Testis (tissue), 3 donors: ENCODE data around the gene NPHP4. TPM values are rescaled to one million over a fixed set of nuclear protein-coding genes. Genes with fewer than 3 reads are reported as not detected.

Experiments used
- DNase-seq: peaks from one replicate; pipeline ENCODE4 v3.0.0-alpha.2; 2019
- H3K27ac ChIP-seq, 2 donors: fragments of 200-600 bp; sonication (generic); one replicate each; pipeline ENCODE4 v1.5.1; 2019
- H3K27me3 ChIP-seq: fragments of 200-600 bp; sonication (generic); one replicate; pipeline ENCODE4 v1.5.1; 2019
- H3K36me3 ChIP-seq: fragments of 200-600 bp; sonication (generic); one replicate; pipeline ENCODE4 v1.5.1; 2017; ENCODE audit warnings: low read depth; ENCODE audit errors: missing control alignments
- H3K4me1 ChIP-seq: fragments of 200-600 bp; sonication (generic); one replicate; pipeline ENCODE4 v1.5.1; 2019
- H3K4me3 ChIP-seq, 2 donors: fragments of 200-600 bp; sonication (generic); one replicate each; pipeline ENCODE4 v1.5.1; 2017 to 2019
- H3K9me3 ChIP-seq: fragments of 200-600 bp; sonication (generic); one replicate; pipeline ENCODE4 v1.5.1; 2017
- CTCF ChIP-seq, 3 experiments: fragments of 450-650 bp in 2 of 3; fragments of 200-600 bp in 1 of 3; sonication (generic) in 1 of 3; IDR thresholded peaks; one replicate each; pipeline ENCODE4 v1.5.1; 2016 to 2019; ENCODE audit warnings: antibody characterized with exemption in 3 of 3, mild to moderate bottlenecking in 2 of 3, moderate library complexity in 1 of 3
- POLR2A ChIP-seq: fragments of 450-650 bp; IDR thresholded peaks from one replicate; pipeline ENCODE4 v1.6.1; 2017; ENCODE audit warnings: antibody characterized with exemption, mild to moderate bottlenecking, moderate library complexity
- WGBS, 2 donors: methylation state at CpG; one replicate each; pipeline ENCODE4 v1.1.5; 2018; 5-methylcytosine and 5-hydroxymethylcytosine counted together
- intact Hi-C: fragments of 100-400 bp; cut with DNase I; formaldehyde crosslinking; loops from one replicate; pipeline ENCODE4 v1.15.1; 2023; ENCODE audit warnings: low total_unique reads
- polyA plus RNA-seq: library from polyadenylated mRNA; stranded (reverse); fragments of 350-450 nt; fragmentation: Illumina TruSeq; extraction: RNeasy Lipid Tissue Mini Kit (QIAGEN cat#74804); gene quantifications from one replicate; pipeline ENCODE4 v1.2.3, GENCODE V29; 2014; ENCODE audit warnings: low read depth, low replicate concordance; ENCODE audit not compliant: insufficient read depth
- total RNA-seq, 2 donors: library from RNA; depleted of rRNA; stranded (reverse); fragments of >200 nt; gene quantifications; one replicate each; pipeline ENCODE4 v1.2.3, GENCODE V29; 2016

NPHP4 gene
- total and polyA plus RNA-seq, 3 donors from 2014 or later = 26.3 to 65.9 (median 49.4) TPM

GRCh38 chr1:5980314-5981008, 11.8 kb downstream of the NPHP4 start:
- no peak for TF ChIP-seq POLR2A
- TF ChIP-seq CTCF (IDR thresholded peaks at IDR 0.05) = no peak
- 76 to 78% methylated on average over 20 of the region's 20 CpGs for whole genome bisulfite sequencing, 2 donors
- Histone ChIP-seq H3K4me1 (no peaks in the 10 kb centered on the region), H3K27ac (no peak overlapping the region), H3K27me3 (no peaks in the 10 kb centered on the region), H3K4me3 (no peak overlapping the region), H3K36me3 (no peaks in the 10 kb centered on the region), H3K9me3 (no peaks in the 10 kb centered on the region)
- intact Hi-C loops = no loop called here
- DNase-seq = no peak

GRCh38 chr1:5979536-5980313, 12.5 kb downstream of the NPHP4 start:
- Histone ChIP-seq H3K27me3 (no peaks in the 10 kb centered on the region), H3K27ac (no peak overlapping the region), H3K9me3 (no peaks in the 10 kb centered on the region), H3K4me1 (no peaks in the 10 kb centered on the region), H3K36me3 (no peaks in the 10 kb centered on the region), H3K4me3 (no peak overlapping the region)
- 90% methylated on average over 16 of the region's 16 CpGs for WGBS, 2 donors
- no peak for TF ChIP-seq POLR2A
- TF ChIP-seq CTCF (IDR thresholded peaks at IDR 0.05) = no peak
- intact Hi-C loops = loop anchor here (10.0 kb wide), 1 partner anchor 475 kb away; no protein-coding TSS in a partner anchor
- DNase-seq = no peak

DNA sequence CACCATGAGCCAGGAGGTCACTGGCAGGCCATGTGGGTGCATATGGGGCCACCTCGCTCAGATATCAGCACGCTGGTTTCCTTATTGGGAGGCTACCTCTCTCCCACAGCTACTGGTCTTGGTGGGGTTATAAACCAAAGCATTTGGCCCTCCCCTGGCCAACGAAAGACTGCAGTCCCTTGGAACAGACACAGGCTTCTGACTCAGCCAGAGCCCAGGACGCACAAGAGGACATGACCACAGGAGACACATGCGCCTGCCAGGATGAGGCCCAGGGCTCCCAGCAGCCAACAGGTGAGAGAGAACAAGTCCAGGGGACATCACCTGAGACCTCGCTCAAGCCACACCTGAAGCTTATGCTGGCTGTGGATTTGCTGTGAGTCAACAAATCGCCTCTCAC, 13.8 kb downstream of the NPHP4 start:
- intact Hi-C loops = loop anchor here (10.0 kb wide), 1 partner anchor 474 kb away; no protein-coding TSS in a partner anchor
- no peak for DNase-seq
- TF ChIP-seq POLR2A (no peak), CTCF (IDR thresholded peaks at IDR 0.05) (no peak)
- Histone ChIP-seq H3K27ac (no peak overlapping the region), H3K4me3 (no peak overlapping the region), H3K4me1 (no peaks in the 10 kb centered on the region), H3K36me3 (no peaks in the 10 kb centered on the region), H3K9me3 (no peaks in the 10 kb centered on the region), H3K27me3 (no peaks in the 10 kb centered on the region)
- 88 to 91% methylated on average over 2 to 7 of the region's 7 CpGs for WGBS, 2 donors

DNA sequence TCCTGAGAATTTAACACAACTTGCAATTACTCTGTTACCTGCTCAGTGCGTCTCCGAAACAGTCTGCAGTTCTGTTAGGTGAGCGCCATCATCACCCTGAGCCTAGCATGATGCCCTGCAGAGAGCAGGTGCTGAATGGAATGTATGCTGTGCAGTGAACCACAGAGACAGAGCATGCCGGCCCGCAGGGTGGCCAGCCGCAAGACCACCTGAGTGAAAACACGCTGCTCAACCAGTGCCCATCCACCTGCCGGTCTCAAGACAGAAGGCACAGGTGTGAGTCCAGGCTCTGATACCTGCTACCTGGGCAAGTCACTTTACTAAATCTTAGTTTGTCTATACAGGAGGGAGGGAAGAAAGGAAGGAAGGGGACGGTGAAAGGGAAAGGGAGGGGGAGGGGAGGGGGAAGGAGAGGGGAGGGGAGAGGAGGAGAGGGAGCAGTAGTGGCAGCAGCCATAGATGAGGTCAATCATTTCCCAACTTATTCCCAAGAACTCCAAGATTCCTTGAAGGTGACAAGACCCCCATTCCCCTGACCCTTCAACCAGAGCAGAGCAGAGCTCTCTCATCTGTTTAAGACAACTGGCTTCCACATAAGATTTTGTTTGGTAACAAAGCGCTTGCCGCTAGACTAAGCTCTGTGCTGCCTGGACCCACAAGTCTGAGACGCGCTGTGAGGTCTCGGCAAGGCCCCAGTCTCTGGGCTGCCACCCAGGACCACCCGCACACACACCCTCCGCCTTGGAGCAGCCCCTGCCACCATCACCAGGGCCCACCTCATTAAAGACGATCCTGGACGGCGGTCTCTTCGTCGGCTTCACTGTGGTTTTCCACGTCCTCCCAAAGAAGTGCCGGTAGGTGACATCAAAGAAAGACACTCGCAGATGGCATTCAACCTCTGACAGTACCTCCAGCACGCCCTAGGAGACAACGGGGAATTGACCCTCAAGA, 14.5 kb downstream of the NPHP4 start:
- 86 to 89% methylated on average over 21 to 26 of the region's 26 CpGs for WGBS, 2 donors
- no peak for DNase-seq
- H3K36me3 ChIP-seq = no peaks in the 10 kb centered on the region
- no peaks in the 10 kb centered on the region for H3K9me3 ChIP-seq
- H3K4me1 ChIP-seq = no peaks in the 10 kb centered on the region
- no peak overlapping the region for H3K4me3 ChIP-seq
- no peak overlapping the region for H3K27ac ChIP-seq
- H3K27me3 ChIP-seq = no peaks in the 10 kb centered on the region
- intact Hi-C loops = loop anchor here (10.0 kb wide), 1 partner anchor 473 kb away; no protein-coding TSS in a partner anchor
- no peak for TF ChIP-seq POLR2A
- no peak for TF ChIP-seq CTCF (IDR thresholded peaks at IDR 0.05)
